Fibroblast of skin of right biceps (primary cell): ENCODE data around the gene CCDC81.
A peak's percentile ranks its signal among the peaks of the same experiment; 100 is the strongest.
"Not testable (repeated sequence)": the region's sequence is repeated elsewhere in the genome, so short reads cannot be mapped to it uniquely, and the experiment has no call there.

Experiments
- DNase-seq: peaks from one replicate; pipeline ENCODE4 v3.0.0-alpha.2; 2013

CCDC81 gene

GRCh38 chr11:86390487-86390886 is 15.8 kb downstream of the CCDC81 start:
- DNase-seq: no peak

- peak; percentile 44 for DNase-seq
These were observed 20.4 kb downstream of the CCDC81 start for GRCh38 chr11:86395061-86395551.

- peak; percentile 86 for DNase-seq
These were observed 21.7 kb downstream of the CCDC81 start for GRCh38 chr11:86396396-86396795.

- no peak for DNase-seq
These were observed 22.7 kb downstream of the CCDC81 start for GRCh38 chr11:86397351-86397750.

DNA sequence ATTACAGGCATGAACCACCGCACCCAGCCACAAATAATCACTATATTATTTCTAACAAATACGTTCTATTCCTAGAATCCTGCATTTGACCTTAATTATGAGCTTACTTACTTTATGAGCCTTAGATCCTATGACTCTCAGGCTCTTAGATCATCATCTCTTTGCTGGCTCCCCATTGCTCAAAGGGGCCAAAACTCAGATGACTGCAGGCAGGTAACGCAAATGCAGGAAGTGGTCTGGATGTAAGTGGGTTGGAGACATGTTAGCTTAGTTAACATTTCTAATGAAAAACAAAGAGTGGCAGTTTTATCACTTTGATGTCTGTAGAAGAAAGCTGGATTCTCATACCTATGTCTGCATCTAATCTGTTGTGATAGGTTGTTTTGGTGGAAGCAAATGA is 23.4 kb downstream of the CCDC81 start:
- DNase-seq: no peak

GRCh38 chr11:86403458-86403857 is 28.8 kb downstream of the CCDC81 start:
- no peak for DNase-seq

DNA sequence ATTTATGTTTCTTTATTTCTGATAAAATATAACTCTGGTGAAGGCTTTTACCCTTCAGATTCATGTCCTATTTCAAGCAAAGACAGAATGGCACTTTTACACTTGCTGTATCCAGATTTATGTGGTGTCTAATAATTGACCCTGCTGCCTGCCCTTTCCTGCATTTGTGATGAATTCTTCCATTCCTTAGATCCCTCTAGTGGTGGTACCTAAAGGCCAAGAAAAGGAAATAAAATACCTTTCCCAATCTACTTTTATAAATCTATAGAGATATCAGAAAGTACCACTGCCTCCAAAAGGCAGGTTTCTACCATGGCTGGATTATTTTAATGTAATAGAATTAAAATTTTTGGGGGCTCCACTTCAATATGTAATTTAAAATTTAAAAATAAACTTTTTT is 34.2 kb downstream of the CCDC81 start:
- peak; percentile 2 for DNase-seq

- DNase-seq: no peak
These were observed 39.3 kb downstream of the CCDC81 start for GRCh38 chr11:86414032-86414431.

DNA sequence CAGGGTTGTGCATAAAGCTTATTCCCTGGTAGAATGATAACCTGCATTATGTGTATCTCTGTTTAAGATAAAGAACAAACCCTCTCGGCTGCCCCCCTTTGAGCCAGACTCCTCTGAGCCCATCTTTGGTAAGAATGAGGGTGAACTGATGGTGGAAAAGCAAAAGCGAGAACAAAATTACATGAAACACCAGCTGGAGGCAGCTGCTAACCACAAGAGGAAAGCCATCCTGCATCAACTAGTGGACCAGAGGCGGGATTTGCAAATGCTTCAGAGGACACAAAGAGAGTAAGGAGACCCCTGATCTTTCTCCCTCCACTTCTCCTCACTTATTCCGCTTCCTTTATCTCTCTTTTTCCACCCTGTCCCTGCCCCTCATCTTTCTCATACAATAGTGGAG is 40.3 kb downstream of the CCDC81 start:
- no peak for DNase-seq

GRCh38 chr11:86416494-86416893 is 41.8 kb downstream of the CCDC81 start:
- DNase-seq: peak; percentile 16

- DNase-seq: not testable (repeated sequence)
These were observed 42.3 kb downstream of the CCDC81 start for GRCh38 chr11:86416951-86417350.

- DNase-seq: no peak
These were observed 43.4 kb downstream of the CCDC81 start for GRCh38 chr11:86418106-86418505.

DNA sequence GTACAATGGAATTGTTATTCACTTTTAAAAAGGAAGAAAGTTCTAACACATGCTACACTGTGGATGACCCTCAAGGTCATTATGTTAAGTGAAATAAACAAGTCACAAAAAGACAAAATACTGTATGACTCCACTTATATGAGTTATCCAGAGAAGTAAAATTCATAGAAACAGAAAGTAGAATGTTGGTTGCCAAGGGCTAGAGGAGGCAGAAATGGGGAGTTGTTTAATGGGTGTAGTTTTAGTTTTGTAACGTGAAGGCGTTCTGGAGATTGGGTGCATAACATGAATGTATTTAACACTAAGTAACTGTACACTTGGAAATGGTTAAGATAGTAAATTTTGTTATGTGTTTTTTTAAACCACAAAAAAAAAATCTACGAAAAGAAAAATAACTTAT is 43.8 kb downstream of the CCDC81 start:
- no peak for DNase-seq

GRCh38 chr11:86418917-86419316 is 44.2 kb downstream of the CCDC81 start:
- peak; percentile 25 for DNase-seq

DNA sequence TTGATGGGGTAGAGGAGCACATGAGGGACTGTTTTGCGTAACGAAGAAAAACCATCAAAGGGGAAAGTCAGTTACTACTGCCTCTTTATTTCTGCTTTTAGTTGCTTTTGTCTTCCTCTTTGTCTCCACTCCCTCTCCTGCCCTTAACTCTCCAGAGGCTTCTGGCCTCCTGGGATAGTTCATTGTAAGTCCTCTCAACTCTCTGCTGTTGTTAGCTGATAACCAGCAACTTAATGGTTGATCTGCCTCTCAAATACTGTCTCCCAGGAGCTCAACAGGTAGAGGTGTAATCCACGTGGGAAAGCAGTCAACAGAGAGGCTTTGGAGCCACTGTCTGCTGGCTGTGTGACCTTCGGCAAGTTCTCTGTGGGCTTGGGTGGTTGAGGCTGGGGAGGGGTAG is 47.3 kb downstream of the CCDC81 start:
- DNase-seq: no peak

DNA sequence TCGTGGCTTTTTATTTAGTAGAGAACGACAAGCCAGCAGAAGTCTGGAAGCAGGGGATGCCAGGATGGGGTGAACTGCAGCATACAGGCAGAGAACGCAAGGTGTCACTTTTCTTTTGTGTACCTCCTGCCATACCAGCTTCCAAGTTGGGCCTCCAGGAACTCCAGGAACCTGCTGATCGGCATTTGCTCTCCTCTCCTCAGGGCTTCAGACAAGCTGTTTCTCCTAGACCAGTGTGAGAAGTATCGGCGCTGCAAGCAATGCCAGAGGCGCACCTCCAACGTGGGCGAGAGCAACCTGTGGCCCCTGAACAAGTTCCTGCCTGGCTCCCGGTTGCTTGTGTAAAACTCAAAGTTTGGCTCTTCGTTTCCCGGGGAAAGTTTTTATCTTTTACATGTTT is 47.7 kb downstream of the CCDC81 start:
- DNase-seq: no peak

DNA sequence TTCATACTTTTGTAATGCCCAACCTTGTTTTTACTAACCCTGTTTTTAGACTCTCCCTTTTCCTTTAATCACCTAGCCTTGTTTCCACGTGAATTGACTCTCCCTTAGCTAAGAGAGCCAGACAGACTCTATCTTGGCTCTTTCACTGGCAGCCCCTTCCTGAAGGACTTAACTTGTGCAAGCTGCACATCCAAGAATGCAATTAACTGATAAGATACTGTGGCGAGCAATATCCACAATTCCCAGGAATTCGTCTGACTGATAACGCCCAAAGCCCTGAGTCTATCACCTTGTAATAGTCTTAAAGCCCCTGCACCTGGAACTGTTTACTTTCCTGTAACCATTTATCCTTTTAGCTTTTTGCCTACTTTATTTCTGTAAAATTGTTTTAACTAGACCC is 48.8 kb downstream of the CCDC81 start:
- not testable (repeated sequence) for DNase-seq

DNA sequence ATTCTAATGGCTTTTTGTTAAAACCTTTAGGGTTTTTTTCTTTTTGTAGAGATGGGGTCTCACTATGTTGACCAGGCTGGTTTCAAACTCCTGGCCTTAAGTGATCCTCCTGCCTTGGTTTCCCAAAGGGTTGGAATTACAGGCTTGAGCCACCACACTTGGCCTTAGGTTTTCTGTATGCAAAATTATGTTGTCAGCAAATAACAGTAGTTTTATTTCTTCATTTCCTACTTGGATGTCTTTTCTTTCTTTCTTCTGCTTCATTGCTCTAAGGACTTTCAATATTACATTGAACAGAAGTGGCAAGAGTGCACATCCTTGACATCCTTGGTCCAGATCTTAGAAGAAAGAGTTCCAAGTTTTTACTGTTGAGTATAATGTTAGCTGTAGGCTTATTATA is 52.8 kb downstream of the CCDC81 start:
- DNase-seq: no peak

DNA sequence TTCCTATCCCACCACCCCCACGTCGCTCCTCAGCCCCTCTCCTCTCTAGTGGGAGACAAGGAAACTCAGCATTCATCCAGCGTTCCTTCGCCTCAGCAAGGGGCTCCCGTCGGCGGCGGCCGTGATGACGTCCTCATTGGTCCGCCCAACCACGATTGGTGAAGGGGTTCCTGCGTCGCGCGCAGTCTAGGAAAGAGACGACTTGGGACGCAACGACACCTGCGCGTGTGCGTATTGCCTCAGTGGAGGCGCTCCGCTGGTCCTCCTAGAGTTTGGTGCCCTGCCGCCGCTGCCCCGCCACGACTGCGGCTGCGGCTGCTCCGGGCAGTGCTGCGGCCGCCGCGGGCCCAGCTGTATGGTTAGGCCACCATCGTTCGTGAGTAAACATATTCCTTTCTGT is 56.6 kb downstream of the CCDC81 start:
- peak; percentile 19 for DNase-seq

GRCh38 chr11:86433361-86434095 is 58.8 kb downstream of the CCDC81 start:
- not testable (repeated sequence) for DNase-seq

DNA sequence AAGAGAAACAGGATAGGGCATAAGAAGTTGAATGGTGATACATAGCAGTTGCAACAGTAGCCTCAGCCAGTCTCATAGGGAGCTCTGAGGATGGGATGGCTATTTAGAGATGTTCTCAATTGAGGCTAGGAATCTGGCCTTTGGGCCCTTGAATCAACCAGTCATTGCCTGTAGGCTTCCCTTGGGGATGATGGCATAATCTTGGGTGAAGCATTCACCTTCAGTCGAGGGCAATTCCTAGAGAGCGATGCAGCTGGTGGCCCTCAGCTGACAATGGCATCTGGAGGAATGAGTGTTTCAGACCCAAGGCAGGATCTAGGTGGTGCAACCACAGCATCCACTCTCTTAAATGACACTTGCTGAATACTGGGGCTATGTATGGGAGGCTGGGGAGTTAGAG is 61.0 kb downstream of the CCDC81 start:
- DNase-seq: no peak

- peak; percentile 78 for DNase-seq
These were observed 64.0 kb downstream of the CCDC81 start for GRCh38 chr11:86438685-86439084.

DNA sequence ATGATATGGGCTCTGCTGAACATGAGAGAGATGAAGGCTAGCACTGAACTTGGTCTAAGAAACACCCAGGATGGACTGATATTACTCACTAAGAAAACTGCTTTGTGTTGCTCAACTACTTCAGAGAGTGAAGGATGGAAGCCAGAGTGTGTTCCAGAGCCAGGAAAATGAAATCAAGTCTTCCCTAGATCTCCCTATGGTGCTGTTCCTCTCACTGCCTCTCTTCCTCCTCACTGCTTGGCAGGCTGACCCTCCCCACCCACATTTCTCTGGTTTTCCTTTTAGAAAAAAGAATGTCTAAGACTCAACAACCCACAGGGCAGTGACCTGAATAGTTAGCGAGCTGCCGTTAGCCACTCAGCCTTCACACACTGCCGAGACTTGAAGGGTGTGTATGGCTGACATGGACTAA is 65.6 kb downstream of the CCDC81 start:
- peak; percentile 66 for DNase-seq

GRCh38 chr11:86440843-86441242 is 66.2 kb downstream of the CCDC81 start:
- peak; percentile 20 for DNase-seq

DNA sequence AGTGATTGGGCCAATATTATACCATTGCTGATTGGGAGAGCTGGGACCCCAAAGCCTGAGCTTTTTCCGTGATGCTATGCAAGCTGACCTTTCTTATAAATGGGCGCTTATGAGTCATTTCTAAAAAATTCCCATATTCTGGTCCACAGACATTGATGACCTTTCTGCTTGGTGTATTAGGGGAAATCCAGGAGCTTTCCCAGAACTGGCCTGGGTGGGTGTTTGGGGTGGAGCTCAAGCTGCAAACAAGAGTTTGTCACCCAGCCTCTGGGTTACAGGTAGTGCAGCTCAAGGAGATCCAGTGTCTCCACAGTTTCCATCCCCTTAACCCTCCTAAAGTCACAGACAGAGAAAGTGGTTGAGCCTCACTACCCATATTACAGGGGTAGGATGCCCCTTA is 67.7 kb downstream of the CCDC81 start:
- peak; percentile 26 for DNase-seq
